Gastroesophageal sphincter (tissue), 4 donors: ENCODE measurements around the gene TDRKH. TPM values are rescaled to one million over a fixed set of nuclear protein-coding genes. Genes with fewer than 3 reads are reported as not detected.

Source experiments
- ATAC-seq: fragments of 150-250 bp; one replicate; pipeline ENCODE4 v1.9.1; 2016; ENCODE audit warnings: mild to moderate bottlenecking, moderate library complexity
- H3K27ac ChIP-seq, 4 donors: fragments of 200-600 bp; sonication (generic) in 3 of 4; 1 replicate in 3 of 4; 2 replicates in 1 of 4; pipeline ENCODE4 v1.5.1; 2016 to 2019
- H3K27me3 ChIP-seq: fragments of 200-600 bp; sonication (generic); one replicate; pipeline ENCODE4 v1.5.1; 2019
- H3K36me3 ChIP-seq, 2 donors: fragments of 200-600 bp; sonication (generic); one replicate each; pipeline ENCODE4 v1.5.1; 2019; ENCODE audit warnings: control low read depth in 1 of 2
- H3K4me1 ChIP-seq, 3 donors: fragments of 200-600 bp; sonication (generic); 1 replicate in 2 of 3; 2 replicates in 1 of 3; pipeline ENCODE4 v1.5.1; 2016 to 2019; ENCODE audit warnings: control low read depth in 2 of 3
- H3K4me3 ChIP-seq, 2 donors: fragments of 200-600 bp; sonication (generic); one replicate each; pipeline ENCODE4 v1.5.1; 2019; ENCODE audit warnings: mild to moderate bottlenecking in 1 of 2, moderate library complexity in 1 of 2
- H3K9me3 ChIP-seq, 3 donors: fragments of 200-600 bp; sonication (generic); one replicate each; pipeline ENCODE4 v1.5.1; 2017 to 2019; ENCODE audit warnings: control low read depth in 2 of 3
- EP300 ChIP-seq: sonication (generic); formaldehyde crosslinking; IDR thresholded peaks from one replicate; pipeline ENCODE4 v1.6.1; 2017; ENCODE audit warnings: antibody characterized with exemption, mild to moderate bottlenecking
- POLR2A ChIP-seq, 2 donors: fragments of 450-650 bp; IDR thresholded peaks; one replicate each; pipeline ENCODE4 v1.6.1; 2017; ENCODE audit warnings: antibody characterized with exemption in 2 of 2, mild to moderate bottlenecking in 2 of 2, moderate library complexity in 1 of 2
- POLR2AphosphoS5 ChIP-seq: sonication (generic); formaldehyde crosslinking; IDR thresholded peaks from one replicate; pipeline ENCODE4 v1.6.1; 2017; ENCODE audit warnings: antibody characterized with exemption
- WGBS, 2 donors: methylation state at CpG; one replicate each; pipeline ENCODE4 v1.1.5; 2018; ENCODE audit warnings: low coverage in 1 of 2; 5-methylcytosine and 5-hydroxymethylcytosine counted together
- total RNA-seq, 4 donors: library from RNA; depleted of rRNA; stranded (reverse); fragments of >200 nt; gene quantifications; one replicate each; pipeline ENCODE4 v1.1.0, GENCODE V29; 2016
- TF ChIP-seq, protein P1 (sequence below), 4 experiments: fragments of 200-600 bp in 2 of 4; fragments of 450-650 bp in 2 of 4; sonication (generic) in 1 of 4; IDR thresholded peaks; one replicate each; pipeline ENCODE4 v1.5.1; 2017 to 2019; ENCODE audit warnings: antibody characterized with exemption in 4 of 4, mild to moderate bottlenecking in 2 of 4, moderate library complexity in 2 of 4

Gene TDRKH
- total RNA-seq, 4 donors from 2014 or later = 4.4 to 10.6 (median 7.9) TPM

DNA sequence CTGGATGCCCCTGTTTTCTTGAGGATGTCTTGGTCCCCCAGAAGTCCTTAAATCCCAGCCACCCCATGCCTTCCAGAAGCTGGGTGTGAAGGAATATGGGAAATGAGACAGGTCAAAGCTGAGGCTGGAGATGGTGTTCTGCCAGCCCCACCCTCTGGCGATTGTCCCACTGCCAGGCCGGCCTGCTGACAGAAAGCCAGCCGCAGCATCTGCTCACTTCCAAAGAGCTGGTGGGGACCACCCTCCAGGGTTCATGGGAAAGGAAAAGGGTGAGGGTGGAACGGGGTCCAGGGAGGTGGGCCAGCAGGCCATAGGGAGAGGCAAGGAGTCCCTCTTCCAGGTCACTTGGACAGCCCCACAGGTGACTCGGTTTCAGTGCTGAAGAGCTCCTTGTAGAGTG is 16.8 kb upstream of the TDRKH start:
- no peak for ATAC-seq
- WGBS, 2 donors = no CpG with 5 or more reads among the region's 5 CpGs
- H3K36me3 ChIP-seq = no peaks in the 10 kb centered on the region

DNA sequence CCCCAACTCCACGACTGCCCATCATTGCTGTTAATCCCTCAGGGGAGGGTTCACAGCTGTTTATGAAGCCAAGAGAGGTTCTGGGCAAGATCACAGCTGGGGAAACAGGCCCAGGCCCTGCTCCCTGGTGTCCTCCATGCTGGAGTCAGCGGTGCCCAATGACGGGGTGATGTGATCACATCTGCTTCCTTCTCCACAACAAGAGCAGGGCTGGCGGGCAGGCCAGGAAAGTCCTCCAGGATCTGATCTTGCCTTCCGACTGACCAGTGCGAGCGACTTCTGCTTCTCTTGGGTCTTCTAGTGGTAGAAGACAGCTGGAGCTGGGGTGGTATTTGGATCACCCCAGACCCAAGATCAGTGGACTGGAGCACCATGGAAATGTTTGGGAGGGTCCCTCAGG is 15.9 kb upstream of the TDRKH start:
- Histone ChIP-seq H3K36me3 (no peaks in the 10 kb centered on the region), H3K4me1 (no peaks in the 10 kb centered on the region), H3K27me3 (peaks cover 41% of the 10 kb centered on the region), H3K9me3 (no peaks in the 10 kb centered on the region), H3K27ac (no peak overlapping the region), H3K4me3 (no peak overlapping the region)
- ATAC-seq = no peak
- WGBS, 2 donors = 40 to 90% methylated on average over 1 to 2 of the region's 7 CpGs
- TF ChIP-seq POLR2AphosphoS5 (no peak), EP300 (no peak), POLR2A (IDR thresholded peaks at IDR 0.05) (no peak)
- TF ChIP-seq, protein P1, sequence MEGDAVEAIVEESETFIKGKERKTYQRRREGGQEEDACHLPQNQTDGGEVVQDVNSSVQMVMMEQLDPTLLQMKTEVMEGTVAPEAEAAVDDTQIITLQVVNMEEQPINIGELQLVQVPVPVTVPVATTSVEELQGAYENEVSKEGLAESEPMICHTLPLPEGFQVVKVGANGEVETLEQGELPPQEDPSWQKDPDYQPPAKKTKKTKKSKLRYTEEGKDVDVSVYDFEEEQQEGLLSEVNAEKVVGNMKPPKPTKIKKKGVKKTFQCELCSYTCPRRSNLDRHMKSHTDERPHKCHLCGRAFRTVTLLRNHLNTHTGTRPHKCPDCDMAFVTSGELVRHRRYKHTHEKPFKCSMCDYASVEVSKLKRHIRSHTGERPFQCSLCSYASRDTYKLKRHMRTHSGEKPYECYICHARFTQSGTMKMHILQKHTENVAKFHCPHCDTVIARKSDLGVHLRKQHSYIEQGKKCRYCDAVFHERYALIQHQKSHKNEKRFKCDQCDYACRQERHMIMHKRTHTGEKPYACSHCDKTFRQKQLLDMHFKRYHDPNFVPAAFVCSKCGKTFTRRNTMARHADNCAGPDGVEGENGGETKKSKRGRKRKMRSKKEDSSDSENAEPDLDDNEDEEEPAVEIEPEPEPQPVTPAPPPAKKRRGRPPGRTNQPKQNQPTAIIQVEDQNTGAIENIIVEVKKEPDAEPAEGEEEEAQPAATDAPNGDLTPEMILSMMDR (IDR thresholded peaks at IDR 0.05) = no peak

More for the DNA sequence above, 16.8 kb upstream of the TDRKH start:
- no peaks in the 10 kb centered on the region for H3K4me1 ChIP-seq
- H3K27ac ChIP-seq = no peak overlapping the region
- H3K9me3 ChIP-seq = no peaks in the 10 kb centered on the region
- no peak overlapping the region for H3K4me3 ChIP-seq
- peaks cover 32% of the 10 kb centered on the region for H3K27me3 ChIP-seq
- TF ChIP-seq, protein P1 (IDR thresholded peaks at IDR 0.05) = no peak
- TF ChIP-seq POLR2AphosphoS5 (no peak), POLR2A (IDR thresholded peaks at IDR 0.05) (no peak), EP300 (no peak)

DNA sequence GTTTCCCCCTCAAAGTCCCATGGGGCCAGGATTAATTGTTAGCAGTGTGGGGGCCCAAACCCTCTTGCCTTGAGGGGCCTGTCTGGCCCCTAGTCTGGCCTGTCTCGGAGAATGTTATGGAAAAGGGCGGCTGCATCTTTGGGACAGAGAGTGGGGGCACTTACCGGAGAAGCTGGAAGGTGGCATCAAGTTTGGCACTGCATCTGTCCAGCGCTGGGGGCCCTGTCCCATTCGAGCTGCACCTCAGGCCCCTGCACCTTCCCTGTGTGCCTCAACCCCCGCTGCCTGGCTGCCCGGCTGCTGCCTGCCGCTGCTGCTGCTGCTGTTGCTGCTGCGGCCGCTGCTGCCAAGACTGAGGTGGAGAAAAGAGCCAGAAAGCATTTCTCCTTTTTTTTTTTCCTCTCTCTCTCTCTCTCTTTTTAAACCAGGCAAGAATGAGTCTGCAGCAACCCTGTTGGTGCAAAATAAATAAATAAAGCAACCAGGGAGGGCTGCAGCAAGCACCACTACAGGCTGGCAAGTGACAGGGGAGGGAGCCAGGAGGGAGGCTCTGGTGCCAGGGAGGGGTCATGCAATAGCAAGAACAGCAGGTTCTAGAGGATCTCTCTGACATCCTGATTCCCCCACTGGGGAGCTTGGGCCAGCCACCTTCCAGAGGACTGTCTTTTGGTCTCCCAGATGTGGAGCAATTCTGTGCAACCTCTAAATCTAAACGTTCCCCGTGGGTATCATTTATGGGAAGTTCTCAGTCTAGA is 14.9 kb upstream of the TDRKH start, which contains the start of gene LINGO4:
Gene LINGO4 (minus strand): TSS at position 354 of the 755 bp plus-strand sequence. CDS start 2,715 bp downstream, outside the sequence.
- Histone ChIP-seq H3K27me3 (peaks cover 50% of the 10 kb centered on the region), H3K4me1 (no peaks in the 10 kb centered on the region), H3K4me3 (no peak within 1 kb of the TSS), H3K36me3 (no peaks in the 10 kb centered on the region), H3K9me3 (no peaks in the 10 kb centered on the region), H3K27ac (no peak within 1 kb of the TSS)
- 35 to 60% methylated on average over 3 to 8 of the region's 12 CpGs for WGBS, 2 donors
- TF ChIP-seq, protein P1 (IDR thresholded peaks at IDR 0.05) = no peak
- TF ChIP-seq POLR2AphosphoS5 (no peak), POLR2A (IDR thresholded peaks at IDR 0.05) (no peak), EP300 (no peak)
- no peak for ATAC-seq

DNA sequence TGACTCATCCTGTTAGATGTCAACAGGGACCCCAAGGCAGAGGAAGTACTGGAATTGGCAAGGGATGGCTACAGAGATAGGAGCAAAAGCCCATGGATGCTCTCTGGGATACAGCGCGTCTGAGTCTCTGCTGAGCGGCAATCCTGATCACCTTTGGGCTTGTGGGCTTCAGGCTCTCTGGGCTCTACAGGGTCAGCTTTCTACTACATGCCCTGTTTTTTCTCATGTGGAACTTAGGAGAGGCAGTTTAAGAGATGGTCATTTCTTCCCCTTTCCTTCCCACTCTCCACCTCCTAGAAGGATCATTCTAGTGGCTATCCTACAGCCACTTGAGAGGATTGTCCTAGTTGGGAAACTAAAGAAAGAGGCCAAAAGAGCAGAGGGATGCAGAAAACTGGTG is 13.6 kb upstream of the TDRKH start:
- no peaks in the 10 kb centered on the region for H3K36me3 ChIP-seq
- TF ChIP-seq, protein P1 (IDR thresholded peaks at IDR 0.05) = no peak
- TF ChIP-seq POLR2AphosphoS5 (no peak), POLR2A (IDR thresholded peaks at IDR 0.05) (no peak), EP300 (no peak)
- H3K27me3 ChIP-seq = peaks cover 59% of the 10 kb centered on the region
- WGBS, 2 donors = 94 to 97% methylated on average over 3 of the region's 3 CpGs
- no peak for ATAC-seq
- H3K4me1 ChIP-seq = no peaks in the 10 kb centered on the region
- no peak overlapping the region for H3K4me3 ChIP-seq
- no peaks in the 10 kb centered on the region for H3K9me3 ChIP-seq
- H3K27ac ChIP-seq = no peak overlapping the region

DNA sequence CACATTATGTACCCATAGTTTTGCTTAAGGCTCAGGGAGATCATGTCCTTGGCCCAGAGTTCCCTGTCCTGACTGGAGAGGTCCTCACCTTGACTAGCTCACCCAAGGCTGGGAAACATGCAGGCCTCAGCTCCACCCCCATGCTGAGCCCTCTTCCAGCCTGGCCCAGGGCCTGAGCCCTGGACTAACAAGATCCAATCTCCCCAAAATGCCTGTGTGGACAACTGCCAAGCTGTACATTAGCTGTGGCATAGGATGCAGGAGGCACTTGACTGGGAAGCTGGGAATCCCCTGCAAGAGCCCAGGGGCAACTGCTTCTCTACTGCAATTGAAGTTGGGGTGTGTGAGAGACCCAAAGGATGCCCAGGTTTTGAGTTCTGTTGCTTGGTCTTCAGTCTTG is 12.9 kb upstream of the TDRKH start:
- ATAC-seq = no peak
- no peak overlapping the region for H3K4me3 ChIP-seq
- TF ChIP-seq, protein P1 (IDR thresholded peaks at IDR 0.05) = no peak
- no peak for TF ChIP-seq POLR2AphosphoS5
- TF ChIP-seq EP300 = no peak
- no peak for TF ChIP-seq POLR2A (IDR thresholded peaks at IDR 0.05)

More for the DNA sequence above, 12.9 kb upstream of the TDRKH start:
- H3K9me3 ChIP-seq = no peaks in the 10 kb centered on the region
- H3K4me1 ChIP-seq = no peaks in the 10 kb centered on the region
- peaks cover 59% of the 10 kb centered on the region for H3K27me3 ChIP-seq
- no peak overlapping the region for H3K27ac ChIP-seq
- no peaks in the 10 kb centered on the region for H3K36me3 ChIP-seq
